H1 (cell line): ENCODE data around the gene REG1A. TPM values are rescaled to one million over a fixed set of nuclear protein-coding genes. Genes with fewer than 3 reads are reported as not detected.

Experiments used
- CHD1 ChIP-seq: IDR thresholded peaks from 2 replicates; pipeline ENCODE4 v1.6.1; 2012; ENCODE audit warnings: low read depth, low read length, improper control_type of control experiment
- CREB1 ChIP-seq: IDR thresholded peaks from 2 replicates; pipeline ENCODE4 v1.6.1; 2012; ENCODE audit warnings: inconsistent platforms
- E2F6 ChIP-seq: IDR thresholded peaks from 2 replicates; pipeline ENCODE4 v1.6.1; 2012; ENCODE audit warnings: inconsistent platforms
- RFX5 ChIP-seq: IDR thresholded peaks from 2 replicates; pipeline ENCODE4 v1.6.1; 2011; ENCODE audit warnings: low read depth, low read length, improper control_type of control experiment, borderline replicate concordance
- TAF7 ChIP-seq: optimal IDR thresholded peaks from 2 replicates; pipeline ENCODE3; 2011; ENCODE audit warnings: low read depth, mild to moderate bottlenecking, inconsistent platforms, low read length, moderate library complexity, borderline replicate concordance
- TBP ChIP-seq: IDR thresholded peaks from 2 replicates; pipeline ENCODE4 v1.6.1; 2011; ENCODE audit warnings: low read depth, low read length, improper control_type of control experiment
- polyA plus RNA-seq, 7 experiments: library from polyadenylated mRNA; depleted of rRNA in 3 of 7; stranded (reverse) in 5 of 7; unstranded in 2 of 7; fragments of >200 nt in 5 of 7; fragments of 200-250 nt in 2 of 7; gene quantifications; 1 replicate in 5 of 7; 2 replicates in 1 of 7; 4 replicates in 1 of 7; pipeline versions ENCODE4 v1.2.1 to v1.2.3, GENCODE V29; 2011 to 2013; ENCODE audit warnings: missing spikeins in 2 of 7, mixed read lengths in 2 of 7
- total RNA-seq: library from RNA; stranded (reverse); fragmentation: NEBNext Ultra II Directional; extraction: Animal tissue kit (Norgen Biotek cat#: 25700); gene quantifications from 2 replicates; pipeline ENCODE4 v1.2.1, GENCODE V29; 2021

Gene REG1A
- total and polyA plus RNA-seq, 2 of the 8 experiments (the other 6 are each of a cell fraction or from before 2014, with no cell fraction given): not detected

- TF ChIP-seq RFX5 (no peak), TAF7 (no peak), E2F6 (no peak), TBP (no peak), CREB1 (no peak), CHD1 (no peak)
These were observed 51.2 kb downstream of the REG1A start (continued) for GRCh38 chr2:79171348-79171958.

Other genes starting within 250 kb of the REG1A start
- not detected in 2 replicates for gene REG3G, start 94.8 kb upstream of the REG1A start, total RNA-seq
- gene REG3G, start 94.8 kb upstream of the REG1A start, polyA plus RNA-seq (2011; rRNA removed): not detected in 2 replicates
- not detected in 2 replicates for gene REG1B, start 32.5 kb upstream of the REG1A start, total RNA-seq
- not detected in 2 replicates for gene REG1B, start 32.5 kb upstream of the REG1A start, polyA plus RNA-seq (2011; rRNA removed)
- gene REG3A, start 39.3 kb downstream of the REG1A start, total RNA-seq: not detected in 2 replicates
- not detected in 2 replicates for gene REG3A, start 39.3 kb downstream of the REG1A start, polyA plus RNA-seq (2011; rRNA removed)